ENCODE data around the gene KCNH5.

The KCNH5 gene

DNA sequence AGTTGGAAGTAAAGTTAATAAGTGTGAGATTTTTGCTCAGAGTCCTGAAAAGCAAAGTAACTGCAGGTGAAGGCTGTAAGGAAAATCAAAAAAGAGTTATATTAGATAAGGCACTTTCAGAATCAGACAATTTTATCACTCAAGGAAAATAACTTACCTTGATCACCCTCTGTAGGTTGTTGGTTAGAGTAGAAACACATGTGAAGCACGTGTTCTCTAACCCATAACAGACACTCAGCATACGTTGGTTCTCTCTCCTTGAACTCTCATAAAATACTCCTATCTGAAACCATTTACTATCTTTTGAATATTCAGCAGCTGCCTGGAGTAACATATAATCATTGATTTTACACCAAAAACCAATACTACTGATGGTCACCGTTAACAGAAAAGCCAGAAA lies 335.5 kb downstream of the KCNH5 start:
- TF ChIP-seq, protein P1, sequence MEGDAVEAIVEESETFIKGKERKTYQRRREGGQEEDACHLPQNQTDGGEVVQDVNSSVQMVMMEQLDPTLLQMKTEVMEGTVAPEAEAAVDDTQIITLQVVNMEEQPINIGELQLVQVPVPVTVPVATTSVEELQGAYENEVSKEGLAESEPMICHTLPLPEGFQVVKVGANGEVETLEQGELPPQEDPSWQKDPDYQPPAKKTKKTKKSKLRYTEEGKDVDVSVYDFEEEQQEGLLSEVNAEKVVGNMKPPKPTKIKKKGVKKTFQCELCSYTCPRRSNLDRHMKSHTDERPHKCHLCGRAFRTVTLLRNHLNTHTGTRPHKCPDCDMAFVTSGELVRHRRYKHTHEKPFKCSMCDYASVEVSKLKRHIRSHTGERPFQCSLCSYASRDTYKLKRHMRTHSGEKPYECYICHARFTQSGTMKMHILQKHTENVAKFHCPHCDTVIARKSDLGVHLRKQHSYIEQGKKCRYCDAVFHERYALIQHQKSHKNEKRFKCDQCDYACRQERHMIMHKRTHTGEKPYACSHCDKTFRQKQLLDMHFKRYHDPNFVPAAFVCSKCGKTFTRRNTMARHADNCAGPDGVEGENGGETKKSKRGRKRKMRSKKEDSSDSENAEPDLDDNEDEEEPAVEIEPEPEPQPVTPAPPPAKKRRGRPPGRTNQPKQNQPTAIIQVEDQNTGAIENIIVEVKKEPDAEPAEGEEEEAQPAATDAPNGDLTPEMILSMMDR (IDR thresholded peaks at IDR 0.05): no peak

DNA sequence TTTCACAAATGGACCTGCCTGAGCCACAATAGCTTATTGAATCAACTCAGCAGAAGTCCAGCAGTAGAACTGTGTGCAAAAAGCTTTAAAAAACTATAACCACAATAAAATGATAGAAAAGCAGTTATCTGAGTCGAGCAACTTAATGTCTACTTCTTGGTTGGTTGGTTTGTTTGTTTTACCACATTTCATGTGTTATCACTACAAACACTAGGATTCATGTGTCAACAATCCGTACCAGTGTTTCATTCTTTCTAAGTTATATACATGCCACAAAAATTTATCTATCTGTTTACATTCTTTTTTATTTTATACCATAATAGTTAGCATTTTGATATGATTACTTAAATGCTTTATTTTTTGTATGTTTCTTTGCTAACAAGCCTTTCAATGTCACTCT lies 339.0 kb downstream of the KCNH5 start:
- TF ChIP-seq, protein P1 (IDR thresholded peaks at IDR 0.05): no peak

DNA sequence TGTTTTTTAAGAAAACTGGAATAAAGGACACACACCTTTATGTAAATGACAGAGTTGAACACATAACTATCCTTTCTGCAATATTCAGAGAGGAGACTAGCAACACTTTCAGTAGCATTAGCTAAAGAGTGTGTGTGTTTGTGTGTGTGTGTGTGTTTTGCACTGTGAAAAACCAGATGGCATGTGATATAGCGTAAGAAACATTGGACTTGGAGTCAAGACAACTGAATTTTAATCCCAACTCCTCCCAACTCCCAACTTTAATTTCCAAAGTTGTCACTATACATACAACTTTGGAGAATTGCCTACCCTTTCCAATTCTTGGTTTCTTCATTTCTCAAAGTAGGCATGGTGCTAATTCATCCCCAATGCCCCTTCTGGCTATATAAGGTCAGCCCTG lies 347.8 kb downstream of the KCNH5 start:
- TF ChIP-seq, protein P1 (IDR thresholded peaks at IDR 0.05): no peak

DNA sequence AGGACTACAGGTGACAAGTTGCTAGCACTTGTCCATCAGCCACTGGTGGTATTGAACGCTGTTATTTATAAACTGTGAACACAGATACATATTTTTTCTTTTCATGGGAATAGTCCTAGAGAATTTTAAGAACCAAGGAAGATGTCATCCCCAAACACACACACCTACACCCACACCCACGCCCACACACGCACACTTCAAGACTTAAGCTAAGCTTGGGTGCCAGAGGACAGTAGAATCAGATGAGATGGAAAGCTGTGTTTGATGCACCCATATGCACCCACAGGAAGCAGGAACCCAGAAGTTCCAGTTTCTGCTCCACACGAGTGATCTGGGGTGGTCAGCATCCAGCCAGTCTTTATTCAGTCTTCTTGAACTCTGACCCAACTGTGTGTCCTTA lies 348.3 kb downstream of the KCNH5 start:
- TF ChIP-seq, protein P1 (IDR thresholded peaks at IDR 0.05): no peak

DNA sequence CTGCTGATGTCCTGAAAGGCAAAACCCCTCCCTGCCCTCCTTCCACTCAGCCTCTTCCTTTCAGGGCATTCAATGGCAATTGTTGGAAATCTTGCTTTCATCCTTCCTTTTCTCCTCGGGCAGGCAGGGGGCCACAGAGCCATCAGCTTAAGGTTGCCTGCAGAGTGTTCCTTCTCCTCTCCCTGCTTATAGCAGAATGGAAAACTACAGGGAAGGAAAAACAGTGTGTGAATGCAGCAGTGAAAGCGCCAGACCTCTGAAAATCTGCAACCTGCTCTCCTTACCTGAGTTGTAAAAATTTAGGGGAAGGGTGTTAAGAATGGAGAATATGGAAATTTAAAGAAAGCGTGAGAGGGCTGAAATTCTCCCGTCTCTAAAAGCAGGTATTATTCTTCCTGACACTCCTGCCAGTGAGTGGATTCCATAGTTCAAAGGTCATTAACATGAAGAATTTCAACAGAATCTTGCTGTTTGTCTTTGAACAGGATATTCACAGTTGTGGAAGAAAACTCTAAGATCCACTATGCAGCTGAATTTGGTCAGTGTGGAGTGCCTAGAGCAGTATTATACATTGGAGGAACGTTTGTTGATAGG lies 348.8 kb downstream of the KCNH5 start:
- TF ChIP-seq, protein P1 (IDR thresholded peaks at IDR 0.05): no peak

DNA sequence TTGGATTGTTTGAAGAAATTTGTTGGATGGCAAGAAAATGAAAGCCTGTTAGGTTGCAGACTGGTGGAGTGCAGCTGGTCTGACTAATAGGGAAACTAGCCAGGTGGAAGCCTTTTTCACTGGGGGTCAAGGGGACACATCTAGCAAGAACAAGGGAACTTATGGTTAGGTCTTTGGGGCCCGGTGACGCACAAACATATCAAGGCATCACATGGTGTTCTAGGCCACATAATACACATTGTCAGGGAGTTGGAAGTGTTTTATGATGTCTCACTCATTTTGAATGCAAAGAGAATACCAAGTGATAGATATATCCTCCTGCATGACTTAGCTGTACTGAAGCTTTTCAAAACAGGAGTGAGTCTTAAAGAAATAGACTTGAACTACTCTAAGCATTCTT lies 351.2 kb downstream of the KCNH5 start:
- TF ChIP-seq, protein P1 (IDR thresholded peaks at IDR 0.05): no peak

DNA sequence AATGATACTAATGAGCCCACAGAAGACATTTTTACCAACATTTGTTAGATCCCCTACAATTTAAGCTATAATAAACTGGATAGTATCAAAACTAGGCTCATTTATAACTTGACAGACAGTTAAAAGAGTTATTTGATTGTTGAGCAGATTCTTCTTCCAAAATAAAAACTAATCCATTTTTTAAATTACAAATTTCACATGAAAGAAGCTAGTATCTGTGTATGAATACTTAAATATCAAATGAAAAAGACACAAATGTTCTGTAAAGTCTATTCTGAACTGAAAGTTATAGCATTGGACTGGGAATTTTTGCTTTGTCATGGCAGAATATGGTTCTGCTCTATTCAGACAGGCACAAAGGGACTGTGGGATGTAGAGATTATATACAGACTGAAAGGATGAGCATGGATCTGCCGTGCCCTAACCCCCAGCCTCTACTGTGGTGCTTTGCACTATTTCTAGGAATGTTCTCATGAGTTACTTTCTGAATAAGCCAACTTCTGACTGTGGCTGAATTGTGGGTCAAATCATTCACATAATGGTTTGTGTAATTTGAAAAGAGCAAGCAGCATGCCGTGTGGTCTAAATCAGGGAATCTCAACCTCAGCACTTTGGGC lies 352.7 kb downstream of the KCNH5 start:
- TF ChIP-seq, protein P1 (IDR thresholded peaks at IDR 0.05): no peak
